HG02884 (cell line): ENCODE results near the gene ZFP36.

ENCODE experiments used
- ATAC-seq: cut with Tn5 transposase; IDR thresholded peaks from one replicate; pipeline ENCODE4 v1.9.1; 2021; ENCODE audit warnings: mild to moderate bottlenecking, moderate library complexity; ENCODE audit not compliant: unreplicated experiment

Gene ZFP36

DNA sequence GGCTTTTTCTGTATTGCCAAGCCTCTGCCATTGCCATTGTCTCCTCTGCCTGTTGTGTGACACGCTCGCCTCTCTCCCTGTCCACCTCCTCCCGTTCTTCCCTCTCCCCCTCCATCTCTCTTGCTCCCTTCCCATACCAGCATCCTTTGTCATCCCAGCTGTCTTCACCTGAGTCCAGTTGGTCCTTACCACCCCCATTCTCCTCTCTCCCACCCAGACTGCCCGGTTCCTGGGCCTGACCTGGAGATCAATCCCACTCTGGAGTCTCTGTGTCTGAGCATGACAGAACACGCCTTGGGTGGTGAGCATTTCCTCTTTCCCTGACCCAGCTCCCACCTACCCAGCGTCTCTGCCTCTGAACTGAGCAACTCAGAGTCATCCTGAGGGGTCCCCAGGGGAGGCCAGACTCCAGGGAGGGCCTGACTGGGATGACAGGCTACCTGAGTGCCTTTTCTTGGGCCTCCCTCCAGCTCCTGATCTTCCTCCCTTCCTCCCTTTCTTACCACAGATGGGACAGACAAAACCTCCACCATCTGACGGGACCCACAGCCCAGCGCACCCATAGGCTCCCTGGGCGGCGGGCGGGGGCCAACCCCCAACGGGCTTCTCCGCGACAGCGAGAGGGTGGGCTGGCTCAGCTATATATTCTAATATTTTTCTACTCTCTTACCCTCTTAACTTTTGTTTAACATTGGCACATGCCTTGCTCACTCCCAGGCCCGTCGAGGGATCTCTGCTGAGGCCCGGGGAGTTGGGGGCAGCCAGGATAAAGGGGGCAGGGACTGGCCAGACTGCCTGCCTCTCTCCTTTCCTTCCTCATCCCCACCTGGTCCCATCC, 23.4 kb upstream of the ZFP36 start:
- ATAC-seq, result no peak

DNA sequence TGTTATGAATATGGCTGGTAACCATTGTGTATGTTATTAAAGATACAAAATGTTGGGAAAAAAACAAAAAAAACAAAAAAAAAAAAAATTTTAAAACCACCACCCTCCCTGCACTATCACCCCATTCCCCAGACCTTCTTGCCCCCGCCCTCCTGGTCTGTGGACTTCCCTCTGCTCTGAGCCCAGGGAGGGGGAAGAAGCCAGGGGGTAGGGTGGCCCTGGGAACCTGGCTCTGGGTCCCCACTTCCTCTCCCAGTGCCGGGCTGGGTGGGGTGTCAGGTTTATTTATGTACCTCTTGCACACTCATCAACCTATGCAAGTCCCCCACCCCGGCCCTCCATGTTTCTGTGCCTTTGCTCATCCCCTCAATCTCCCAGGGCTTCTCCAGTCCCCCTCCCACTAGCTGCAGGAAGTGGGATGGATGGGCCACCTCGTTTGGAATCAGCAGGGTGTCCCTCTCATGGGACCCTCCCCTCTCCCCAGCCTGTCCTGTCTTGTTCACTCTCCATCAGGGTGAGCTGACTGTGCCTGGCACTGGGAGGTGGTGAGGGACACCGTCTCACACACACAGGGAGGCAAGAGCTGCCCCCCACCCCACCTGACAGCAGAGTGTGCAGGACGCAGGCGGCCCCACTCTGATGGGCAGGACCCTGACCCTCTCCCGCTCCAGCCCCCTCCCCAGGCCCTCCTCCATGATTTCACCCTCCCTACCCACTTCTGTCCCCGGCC, 21.6 kb upstream of the ZFP36 start:
- ATAC-seq, result no peak

DNA sequence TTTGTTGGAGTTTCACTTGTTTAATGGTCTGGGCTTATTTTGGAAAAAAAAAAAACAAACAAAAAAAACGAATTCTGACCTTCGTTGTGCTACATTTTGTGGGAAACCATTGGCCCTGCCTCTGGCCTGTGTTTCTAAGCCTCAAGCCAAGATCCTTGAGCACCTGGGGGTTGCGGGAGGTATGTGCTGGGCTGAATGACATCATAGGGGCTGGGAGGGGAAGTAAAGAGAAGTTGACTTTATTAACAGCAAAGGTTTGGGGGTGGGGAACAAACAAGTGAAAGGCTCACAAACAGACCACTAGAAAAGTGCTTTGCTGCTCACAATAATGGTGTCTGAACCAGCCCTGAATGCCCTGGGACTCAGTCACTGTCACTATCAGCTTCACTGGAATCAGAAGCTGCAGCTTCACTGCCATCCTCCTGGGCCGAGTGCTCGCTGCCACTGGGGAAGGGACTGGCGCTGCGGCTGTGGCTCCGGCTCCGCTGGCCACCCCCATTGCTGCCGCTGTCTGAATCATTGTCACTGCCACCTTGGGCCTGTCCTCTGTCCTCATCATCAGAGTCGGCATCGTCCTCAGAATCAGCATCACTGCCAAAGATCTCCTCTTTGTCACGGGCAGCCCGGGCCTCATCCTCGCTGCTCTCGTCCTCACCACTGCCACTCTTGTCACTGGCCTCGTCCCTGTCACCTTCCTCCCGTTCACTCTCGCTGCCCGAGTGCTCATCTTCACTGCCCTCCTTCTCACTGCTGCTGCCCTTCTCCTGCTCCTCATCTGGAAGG, 20.8 kb upstream of the ZFP36 start:
- ATAC-seq, result no peak

DNA sequence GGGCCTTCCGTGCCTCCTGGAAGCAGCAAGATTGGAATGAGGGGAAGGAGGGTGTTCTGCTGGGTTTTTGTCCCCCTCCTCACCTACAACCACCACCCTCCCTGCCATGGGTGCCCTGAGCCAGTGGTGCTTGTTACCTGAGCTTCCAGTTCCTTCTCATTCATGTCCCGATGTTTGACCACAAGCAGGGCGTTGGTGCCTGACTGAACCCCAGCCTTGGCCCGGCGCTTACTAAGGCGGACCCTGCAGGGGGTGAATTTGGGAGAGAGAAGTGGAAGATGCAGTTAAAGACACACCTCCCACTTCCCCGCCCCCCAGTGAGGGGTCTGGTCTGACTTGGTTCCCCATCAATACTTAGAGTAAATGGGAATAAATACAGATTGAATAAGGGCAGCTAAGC, 20.1 kb upstream of the ZFP36 start:
- no peak for ATAC-seq

DNA sequence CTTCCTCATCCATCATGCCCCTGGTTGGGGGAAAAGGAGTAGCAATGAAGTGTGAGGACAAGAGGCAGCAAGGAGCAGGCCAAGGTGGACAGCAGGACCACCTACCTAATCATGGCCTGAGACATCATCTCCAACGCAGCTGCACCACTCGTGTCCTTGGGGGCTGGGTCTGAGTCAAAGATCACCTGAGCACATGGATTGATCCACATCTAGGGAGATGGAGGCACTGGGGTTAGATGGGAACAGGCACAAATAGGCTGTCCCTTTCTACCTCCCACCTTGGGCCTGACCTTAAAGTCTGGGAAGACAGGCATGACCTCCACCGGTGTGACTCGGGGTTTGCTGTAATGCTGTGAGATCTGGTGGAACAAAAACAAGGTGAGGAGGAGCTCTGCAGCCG, 18.0 kb upstream of the ZFP36 start:
- ATAC-seq, result no peak

DNA sequence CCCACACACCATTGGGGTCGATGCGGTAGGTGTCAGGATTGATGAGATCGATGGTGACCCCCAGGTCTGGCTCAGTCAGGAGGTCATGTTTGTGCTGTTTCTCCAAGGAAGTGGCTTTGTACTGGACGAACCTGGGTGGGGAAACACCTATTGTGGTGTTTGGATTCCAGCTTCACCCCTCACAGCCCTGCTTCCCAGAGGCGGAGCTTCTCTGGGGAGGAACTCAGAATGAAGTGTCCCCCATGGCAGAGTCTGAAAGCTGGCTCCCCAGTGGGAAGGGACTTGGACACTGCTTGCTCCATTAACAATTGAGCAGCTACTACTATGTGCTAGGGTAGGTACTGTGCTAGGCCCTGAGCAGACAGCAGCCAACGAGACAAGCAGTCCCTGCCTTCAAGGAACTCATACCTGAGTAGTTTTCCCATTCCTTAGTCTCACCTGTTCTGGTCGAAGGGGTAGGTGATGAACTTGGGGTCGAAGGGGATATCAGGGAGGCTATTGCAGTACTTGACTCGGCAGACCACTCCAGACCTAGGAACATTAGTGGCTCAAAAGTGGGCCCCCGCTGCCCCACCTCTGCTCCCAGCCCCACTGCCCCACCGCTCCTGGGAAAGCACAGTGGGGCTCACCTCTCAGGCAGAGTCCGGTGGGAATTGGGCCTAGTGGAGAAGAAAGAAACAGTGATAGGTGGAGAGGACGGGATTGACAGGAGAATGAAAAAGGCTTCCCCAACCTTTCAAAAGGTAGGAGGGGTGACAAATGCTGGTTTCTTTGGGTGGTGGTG, 16.8 kb upstream of the ZFP36 start:
- ATAC-seq, result no peak

DNA sequence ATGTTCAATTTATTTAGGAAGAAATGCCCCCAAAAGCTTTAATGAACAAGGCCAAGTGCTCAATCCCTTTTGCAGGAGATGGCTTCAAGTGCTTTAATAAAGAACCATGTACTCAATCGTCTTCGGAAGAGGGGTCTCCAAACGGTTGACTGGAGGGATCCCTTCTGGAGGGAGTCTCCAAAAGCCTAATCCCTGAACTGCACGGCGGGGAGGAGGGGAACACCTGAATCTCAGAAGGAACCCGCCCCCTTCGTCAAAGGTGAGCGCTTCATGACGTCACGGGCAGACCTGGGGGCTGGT, 16.2 kb upstream of the ZFP36 start:
- ATAC-seq, result no peak

- ATAC-seq, result peak; percentile 86
These were observed 15.8 kb upstream of the ZFP36 start, which contains the start of the genes MED29 and PAF1 for GRCh38 chr19:39390751-39391437. MED29 (plus strand) TSS chr19:39391378; CDS start chr19:39391423, 45 bp downstream. PAF1 (minus strand) TSS chr19:39391106; CDS start chr19:39390864, 242 bp downstream.

DNA sequence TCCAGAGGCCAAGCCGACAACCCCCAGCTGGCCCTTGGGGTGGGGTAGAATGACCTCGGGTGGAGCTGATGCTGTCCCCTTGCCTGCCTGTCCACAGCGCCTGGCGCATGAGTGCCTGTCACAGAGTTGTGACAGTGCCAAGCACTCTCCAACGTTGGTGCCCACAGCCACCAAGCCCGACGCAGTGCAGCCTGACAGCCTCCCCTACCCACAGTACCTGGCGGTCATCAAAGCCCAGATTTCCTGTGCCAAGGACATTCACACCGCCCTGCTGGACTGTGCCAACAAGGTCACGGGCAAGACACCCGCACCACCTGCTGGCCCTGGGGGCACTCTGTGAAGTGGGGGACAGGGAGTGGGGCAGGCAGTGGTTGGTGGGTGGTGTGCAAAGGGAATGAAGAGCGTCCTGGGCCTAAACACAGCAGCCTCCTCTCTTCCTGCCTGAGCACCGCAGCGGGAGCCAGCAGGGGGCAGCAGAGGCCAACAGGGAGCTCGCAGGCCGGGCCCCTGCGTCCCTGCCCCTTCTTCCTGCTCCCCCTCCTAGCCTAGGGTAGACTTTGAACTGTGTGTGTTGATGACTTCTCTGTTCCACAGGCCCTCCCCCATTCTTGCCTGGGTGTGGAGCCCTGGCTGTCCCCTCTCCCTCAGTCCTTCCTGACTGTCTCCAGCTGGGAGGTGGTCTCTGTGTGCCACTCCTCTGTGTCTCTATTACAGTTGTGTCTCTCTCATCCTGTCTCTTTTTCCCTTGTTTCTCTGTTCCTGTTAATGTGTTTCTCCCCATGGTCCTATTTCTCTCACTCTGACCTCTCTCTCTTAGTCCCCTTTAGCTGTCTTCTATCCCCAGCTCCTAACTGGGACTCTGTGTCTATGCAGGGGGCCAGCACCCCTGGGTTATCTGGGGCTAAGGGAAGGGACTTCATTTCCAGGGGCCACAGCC, 9.0 kb upstream of the ZFP36 start:
- ATAC-seq, result no peak

GRCh38 chr19:39398297-39398864, 8.3 kb upstream of the ZFP36 start:
- ATAC-seq, result no peak

DNA sequence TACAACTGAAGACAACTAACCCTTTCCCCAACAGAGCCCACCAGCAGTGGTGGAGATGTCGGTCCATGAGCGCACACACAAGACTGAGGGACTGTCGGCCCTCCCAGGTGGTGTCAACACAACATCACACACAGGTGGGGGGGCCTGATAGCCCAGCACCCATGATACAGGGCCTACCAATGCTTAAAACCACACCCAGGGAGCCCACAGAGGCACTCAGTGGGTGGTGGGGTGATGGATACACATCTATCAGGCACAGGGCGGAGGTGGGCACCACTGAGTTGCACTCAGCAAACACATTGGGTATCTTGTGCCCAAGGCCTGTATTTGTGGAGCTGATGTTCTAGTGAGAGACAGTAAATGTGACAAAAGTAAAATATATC, 7.0 kb upstream of the ZFP36 start:
- ATAC-seq, result no peak

DNA sequence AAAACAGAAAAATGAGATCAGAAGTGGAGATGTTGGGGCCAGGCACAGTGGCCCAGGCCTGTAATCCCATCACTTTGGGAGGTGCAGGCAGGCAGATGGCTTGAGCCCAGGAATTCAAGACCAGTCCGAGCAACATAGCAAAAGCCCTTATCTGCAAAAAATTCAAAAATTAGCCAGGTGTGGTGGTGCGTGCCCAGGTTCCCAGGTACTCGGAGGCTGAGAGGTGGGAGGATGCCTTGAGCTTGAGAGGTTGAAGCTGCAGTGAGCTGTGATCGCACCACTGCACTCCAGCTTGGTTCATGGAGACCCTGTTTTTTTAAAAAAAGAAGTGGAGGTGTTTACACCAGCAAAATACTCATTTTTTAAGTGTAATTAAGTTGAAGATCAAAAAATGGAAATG, 6.6 kb upstream of the ZFP36 start:
- ATAC-seq, result no peak

DNA sequence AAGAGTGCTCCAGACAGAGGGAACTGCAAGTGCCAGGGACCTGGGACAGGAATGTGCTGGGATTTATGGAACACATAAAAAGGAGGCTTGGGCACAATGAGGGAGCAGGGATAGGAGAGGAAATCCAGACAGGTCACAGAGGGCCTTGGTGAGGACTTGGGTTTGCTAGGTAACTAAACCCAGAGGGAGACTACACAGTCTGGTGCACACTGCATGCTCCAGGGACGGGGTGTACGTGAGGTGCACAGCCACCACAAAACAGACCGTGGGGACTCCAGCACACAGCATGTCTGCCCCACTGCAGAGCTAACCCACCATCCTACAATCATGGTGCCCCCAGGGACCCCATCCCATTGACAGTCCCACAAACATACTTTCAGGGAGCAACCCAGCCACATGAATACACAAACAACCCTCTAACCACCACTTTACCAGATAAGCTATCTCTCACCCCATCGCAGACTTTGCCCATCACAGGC, 5.5 kb upstream of the ZFP36 start:
- no peak for ATAC-seq

DNA sequence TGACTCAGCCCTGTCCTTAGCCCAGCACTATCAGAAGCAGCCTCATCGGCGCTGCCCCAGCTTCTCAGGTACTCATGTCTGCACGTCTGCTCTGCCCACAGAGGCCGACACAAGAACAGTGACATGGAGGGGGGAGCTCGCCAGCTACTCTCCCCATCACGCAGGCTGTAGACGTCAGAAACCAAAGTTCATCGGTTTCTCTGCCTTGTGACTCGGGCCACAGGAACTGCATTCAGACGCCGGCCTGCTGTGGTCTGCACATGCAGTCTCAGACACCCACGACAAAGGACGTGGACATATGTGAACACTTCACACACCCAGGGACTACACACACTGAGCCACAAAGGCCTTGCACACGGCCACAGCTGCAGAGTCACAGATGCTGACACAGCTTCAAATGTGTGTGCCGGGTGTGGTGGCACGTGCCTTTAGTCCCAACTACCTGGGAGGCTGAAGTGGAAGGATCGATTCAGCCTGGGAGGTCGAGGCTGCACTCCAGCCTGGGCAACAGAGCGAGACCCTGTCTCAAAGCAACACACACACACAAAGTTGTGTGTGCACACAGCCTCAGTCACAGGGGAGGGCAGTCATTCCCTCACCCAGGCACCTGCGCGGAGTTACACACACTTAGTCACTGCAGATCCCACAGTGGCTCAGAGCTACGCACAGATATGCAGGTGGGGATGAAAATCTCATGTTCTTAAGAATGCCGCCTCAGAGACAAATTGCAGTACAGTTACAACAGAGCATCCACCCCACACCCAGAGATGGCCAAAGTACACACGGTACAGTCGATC, 4.9 kb upstream of the ZFP36 start:
- ATAC-seq, result no peak

- ATAC-seq, result no peak
These were observed 4.0 kb upstream of the ZFP36 start for GRCh38 chr19:39402346-39403300.
